BLaER1 (cell line): ENCODE measurements around the gene TRAF3.

Experiments
- H3K27ac ChIP-seq: shearing (Covaris generic); formaldehyde crosslinking; 2 replicates; pipeline ENCODE4 v1.8.1; 2022
- H3K27me3 ChIP-seq: shearing (Covaris generic); formaldehyde crosslinking; 2 replicates; pipeline ENCODE4 v1.8.1; 2022
- H3K36me3 ChIP-seq: shearing (Covaris generic); formaldehyde crosslinking; 2 replicates; pipeline ENCODE4 v1.8.1; 2022
- H3K4me1 ChIP-seq: shearing (Covaris generic); formaldehyde crosslinking; 2 replicates; pipeline ENCODE4 v1.8.1; 2022
- H3K4me2 ChIP-seq: shearing (Covaris generic); formaldehyde crosslinking; 2 replicates; pipeline ENCODE4 v1.8.1; 2022
- H3K4me3 ChIP-seq: shearing (Covaris generic); formaldehyde crosslinking; 2 replicates; pipeline ENCODE4 v1.8.1; 2022
- H3K9ac ChIP-seq: shearing (Covaris generic); formaldehyde crosslinking; 2 replicates; pipeline ENCODE4 v1.8.1; 2022
- H3K9me3 ChIP-seq: shearing (Covaris generic); formaldehyde crosslinking; 2 replicates; pipeline ENCODE4 v1.8.1; 2022
- H4K20me1 ChIP-seq: shearing (Covaris generic); formaldehyde crosslinking; 2 replicates; pipeline ENCODE4 v1.8.1; 2022
- Cebpa-rat ChIP-seq: shearing (Covaris generic); IDR thresholded peaks from 2 replicates; pipeline ENCODE4 v1.8.1; 2022

Gene TRAF3

DNA sequence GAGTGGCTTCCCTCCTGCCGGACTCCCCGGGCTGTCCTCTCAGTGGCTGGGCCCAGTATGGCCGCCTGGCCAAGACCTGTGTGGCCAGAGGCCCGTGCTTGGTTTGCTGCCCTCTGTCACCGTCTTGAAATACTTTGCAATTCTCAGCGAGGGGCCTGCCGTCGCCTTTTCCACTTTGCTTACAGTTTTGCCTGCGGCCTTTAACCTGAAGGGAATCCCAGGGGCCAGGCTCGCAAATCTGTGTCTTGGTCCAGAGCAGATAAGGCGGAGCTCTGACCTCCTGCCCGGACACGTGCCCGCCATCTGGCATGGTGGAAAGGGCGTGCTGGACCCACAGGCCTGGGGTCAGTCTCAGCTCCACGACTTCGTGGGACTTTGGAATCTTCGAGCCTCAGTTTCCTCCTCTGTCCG is 134.3 kb downstream of the TRAF3 start:
- Histone ChIP-seq H3K4me3 (no peak overlapping the region), H3K9me3 (no peaks in the 10 kb centered on the region), H3K36me3 (peaks cover 15% of the 10 kb centered on the region; the same call in 1 of the 2 replicates), H4K20me1 (peaks cover 35% of the 10 kb centered on the region), H3K9ac (no peak overlapping the region), H3K4me1 (peaks cover 57% of the 10 kb centered on the region), H3K27ac (0 out of 2 replicates have a peak overlapping the region, but pooled peaks have one; percentile 13), H3K4me2 (no peak overlapping the region), H3K27me3 (no peaks in the 10 kb centered on the region)
- TF ChIP-seq Cebpa-rat: no peak

DNA sequence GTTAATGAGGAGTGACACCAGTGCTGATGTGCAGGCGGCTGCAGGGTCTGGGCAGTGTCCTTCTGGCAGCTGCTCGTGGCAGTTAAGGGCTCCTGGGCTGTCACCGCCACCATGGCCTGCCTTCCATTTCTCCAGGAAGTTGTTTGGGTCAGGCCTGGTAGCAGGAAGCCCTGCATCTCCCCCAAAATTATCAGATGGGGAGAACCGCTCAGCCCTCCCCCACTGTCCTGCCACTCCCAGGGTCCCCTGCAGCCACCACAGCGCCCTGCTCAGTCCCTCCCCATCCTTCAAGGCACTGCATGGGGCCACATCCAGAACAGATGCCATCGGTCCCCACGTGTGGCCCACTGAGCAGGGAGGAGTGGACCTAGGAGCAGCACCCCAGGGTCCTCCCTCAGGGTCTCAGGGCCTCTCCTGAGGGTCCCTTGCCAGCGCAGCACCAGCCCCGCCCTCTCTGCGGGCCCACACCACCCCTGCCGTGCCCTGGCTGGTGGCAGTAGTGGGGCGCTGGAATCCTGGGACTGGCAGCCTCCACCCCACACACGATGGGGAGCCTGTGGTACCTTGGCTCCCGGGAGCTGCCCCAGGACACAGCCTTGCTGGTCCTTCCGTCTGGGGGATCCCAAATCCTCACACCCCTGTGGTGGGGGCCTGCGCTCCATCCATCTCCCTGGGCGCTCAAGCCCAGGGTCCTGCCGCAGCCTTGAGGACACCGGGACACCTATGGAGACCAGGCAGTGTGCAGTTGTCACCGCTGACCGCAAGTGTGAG is 134.9 kb downstream of the TRAF3 start:
- no peak for TF ChIP-seq Cebpa-rat
- no peaks in the 10 kb centered on the region for H3K27me3 ChIP-seq
- H3K9ac ChIP-seq: no peak overlapping the region
- peaks cover 57% of the 10 kb centered on the region for H3K4me1 ChIP-seq
- no peaks in the 10 kb centered on the region for H3K9me3 ChIP-seq
- H3K4me3 ChIP-seq: no peak overlapping the region
- H4K20me1 ChIP-seq: peaks cover 31% of the 10 kb centered on the region
- H3K4me2 ChIP-seq: no peak overlapping the region
- no peak overlapping the region for H3K27ac ChIP-seq
- H3K36me3 ChIP-seq: peaks cover 9% of the 10 kb centered on the region; the same call in 1 of the 2 replicates

DNA sequence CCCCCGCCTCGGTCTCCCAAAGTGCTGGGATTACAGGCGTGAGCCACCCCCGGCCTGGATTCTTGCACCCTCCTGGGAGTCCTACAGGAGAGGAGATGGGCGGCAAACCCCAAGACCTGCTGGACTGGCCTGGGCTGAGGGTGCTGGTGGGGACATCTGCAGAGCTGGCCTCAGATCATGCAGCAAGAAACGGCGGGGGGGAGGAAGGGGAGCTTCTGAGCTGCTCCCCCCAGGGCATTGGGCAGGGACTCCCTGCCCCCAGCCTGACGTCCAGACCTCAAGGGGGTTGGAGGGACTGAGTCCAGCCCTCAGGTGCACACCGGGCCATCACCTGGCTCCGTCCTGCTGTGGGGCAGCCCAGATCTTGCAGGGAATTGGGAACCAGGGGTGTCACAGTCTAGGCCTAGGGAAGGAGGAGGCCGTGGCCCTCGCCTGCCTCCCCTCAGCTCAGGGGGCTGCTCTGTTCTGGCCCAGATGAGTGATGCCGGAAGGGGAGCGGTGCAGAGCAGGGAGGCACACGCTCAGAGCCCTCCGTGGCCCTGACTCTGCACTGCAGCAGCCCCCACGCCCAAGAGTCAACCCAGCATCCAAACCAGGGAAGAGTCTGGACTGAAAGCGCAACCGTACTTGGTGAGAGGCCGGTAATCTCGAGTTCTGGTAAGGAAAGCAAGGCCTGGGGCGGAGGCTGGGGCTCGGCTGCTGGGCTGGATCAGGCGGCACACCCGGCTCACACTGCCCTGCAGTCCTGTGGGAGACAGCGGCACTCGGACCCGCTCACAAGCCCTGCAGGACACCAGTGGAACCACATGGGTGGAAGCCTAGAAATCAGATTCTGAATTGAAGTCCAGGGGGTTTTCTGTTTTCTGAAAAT is 136.3 kb downstream of the TRAF3 start:
- Histone ChIP-seq H3K27ac (peak overlapping the region; percentile 41; the same call in 1 of the 2 replicates), H3K9me3 (no peaks in the 10 kb centered on the region), H3K4me3 (no peak overlapping the region), H4K20me1 (peaks cover 17% of the 10 kb centered on the region), H3K4me1 (peaks cover 49% of the 10 kb centered on the region), H3K9ac (peak overlapping the region; percentile 29; the same call in 1 of the 2 replicates), H3K27me3 (no peaks in the 10 kb centered on the region), H3K4me2 (peak overlapping the region; percentile 85), H3K36me3 (peaks cover 9% of the 10 kb centered on the region; the same call in 1 of the 2 replicates)
- TF ChIP-seq Cebpa-rat: no peak

DNA sequence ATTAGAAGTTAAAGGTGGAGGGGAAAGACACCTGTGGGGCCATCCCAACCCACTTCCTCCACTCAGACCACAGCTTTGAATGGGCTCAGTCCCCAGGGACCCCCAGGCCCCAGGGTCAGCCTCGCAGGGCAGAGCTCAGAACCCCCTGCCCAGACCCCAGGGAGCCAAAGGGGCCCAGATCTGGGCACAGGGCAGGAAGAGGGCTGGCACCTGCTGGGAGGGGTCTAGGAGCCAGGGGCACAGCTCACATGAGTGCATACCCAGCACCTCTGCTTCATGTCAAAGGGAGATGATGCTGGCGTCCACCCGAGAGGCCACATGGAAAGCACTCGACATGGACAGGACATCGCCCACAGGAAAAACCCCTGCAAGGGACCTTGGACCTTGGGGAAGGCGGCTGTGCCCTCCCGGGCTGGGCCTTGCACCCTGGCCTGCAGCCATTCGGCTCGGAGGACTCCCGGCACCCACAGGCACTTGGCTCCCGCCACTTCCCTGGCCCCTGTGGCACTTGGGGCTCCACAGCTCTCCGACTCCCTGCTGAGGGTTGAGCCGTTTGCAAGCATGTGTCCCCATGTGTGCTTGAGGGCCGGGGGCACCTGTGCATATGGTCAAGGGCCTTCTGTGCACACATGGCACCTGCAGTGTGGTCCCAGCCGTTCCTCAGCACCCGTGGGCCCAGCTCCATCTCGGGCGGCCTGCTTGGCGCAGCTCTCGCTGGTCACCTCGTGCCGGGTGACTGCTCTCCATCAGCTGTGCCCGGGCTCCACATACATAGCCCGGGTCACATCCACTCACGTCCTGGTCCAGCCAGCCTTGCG is 137.4 kb downstream of the TRAF3 start:
- H4K20me1 ChIP-seq: 0 out of 2 replicates have a peak, but pooled peaks cover 7% of the 10 kb centered on the region
- H3K4me1 ChIP-seq: peaks cover 38% of the 10 kb centered on the region
- peaks cover 9% of the 10 kb centered on the region; the same call in 1 of the 2 replicates for H3K36me3 ChIP-seq
- H3K9ac ChIP-seq: peak overlapping the region; percentile 29; the same call in 1 of the 2 replicates
- TF ChIP-seq Cebpa-rat: no peak
- no peaks in the 10 kb centered on the region for H3K9me3 ChIP-seq
- H3K4me2 ChIP-seq: peak overlapping the region; percentile 85
- H3K27ac ChIP-seq: peak overlapping the region; percentile 34; the same call in 1 of the 2 replicates
- H3K27me3 ChIP-seq: no peaks in the 10 kb centered on the region
- no peak overlapping the region for H3K4me3 ChIP-seq

- Histone ChIP-seq H3K27me3 (no peaks in the 10 kb centered on the region), H3K27ac (no peak overlapping the region), H3K4me3 (no peak overlapping the region), H3K4me1 (peaks cover 36% of the 10 kb centered on the region), H3K36me3 (peaks cover 9% of the 10 kb centered on the region; the same call in 1 of the 2 replicates), H3K9me3 (no peaks in the 10 kb centered on the region; the same call in 1 of the 2 replicates), H4K20me1 (0 out of 2 replicates have a peak, but pooled peaks cover 7% of the 10 kb centered on the region), H3K9ac (no peak overlapping the region), H3K4me2 (peak overlapping the region; percentile 85; the same call in 1 of the 2 replicates)
- no peak for TF ChIP-seq Cebpa-rat
Observed at GRCh38 chr14:102915292-102916110, 138.3 kb downstream of the TRAF3 start.

DNA sequence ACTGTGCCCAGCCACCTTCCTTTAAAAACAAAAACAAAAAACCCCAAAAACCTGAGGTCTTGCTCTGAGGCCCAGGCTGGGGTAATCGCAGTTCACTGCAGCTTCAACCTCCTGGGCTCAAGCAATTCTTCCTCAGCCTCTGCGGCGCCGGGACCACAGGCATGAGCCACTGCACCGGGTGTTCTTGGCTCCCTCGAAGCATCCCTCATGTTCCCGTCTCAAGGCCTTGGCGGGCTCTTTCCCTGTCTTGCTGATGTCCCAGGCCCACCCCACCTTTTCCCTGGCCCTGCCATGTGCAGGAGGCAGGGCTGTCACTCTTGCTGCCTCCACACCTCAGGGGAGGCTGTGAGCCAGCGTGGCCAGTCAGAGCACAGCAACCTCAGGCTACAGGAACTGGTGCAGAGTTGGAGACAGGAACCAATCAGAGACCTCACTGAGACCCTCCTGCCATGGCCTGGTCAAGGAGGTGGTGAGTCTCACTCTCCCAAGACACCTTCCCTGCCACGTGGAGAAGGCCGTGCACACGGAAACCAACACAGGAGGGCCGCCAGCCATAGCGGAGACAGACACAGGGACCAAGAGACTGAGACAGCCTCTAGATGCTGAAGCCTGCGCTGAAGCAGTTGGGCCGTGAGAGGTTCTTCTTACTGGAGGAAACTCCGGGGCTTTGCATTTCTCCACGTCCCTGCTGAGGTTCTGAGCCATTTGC is 139.3 kb downstream of the TRAF3 start:
- Histone ChIP-seq H3K36me3 (peaks cover 9% of the 10 kb centered on the region; the same call in 1 of the 2 replicates), H3K4me3 (no peak overlapping the region), H3K27ac (no peak overlapping the region), H3K9ac (no peak overlapping the region), H3K27me3 (no peaks in the 10 kb centered on the region), H4K20me1 (0 out of 2 replicates have a peak, but pooled peaks cover 7% of the 10 kb centered on the region), H3K4me2 (no peak overlapping the region), H3K9me3 (peaks cover under 1% of the 10 kb centered on the region; the same call in 1 of the 2 replicates), H3K4me1 (peaks cover 36% of the 10 kb centered on the region)
- no peak for TF ChIP-seq Cebpa-rat

- H3K36me3 ChIP-seq: peaks cover 4% of the 10 kb centered on the region; the same call in 1 of the 2 replicates
- H3K4me2 ChIP-seq: no peak overlapping the region
- no peak overlapping the region for H3K27ac ChIP-seq
Observed at GRCh38 chr14:102917056-102917385, 139.8 kb downstream of the TRAF3 start.

More at GRCh38 chr14:102917056-102917385, 139.8 kb downstream of the TRAF3 start:
- peaks cover 5% of the 10 kb centered on the region; the same call in 1 of the 2 replicates for H3K9me3 ChIP-seq
- no peak overlapping the region for H3K4me3 ChIP-seq
- peaks cover 3% of the 10 kb centered on the region for H3K27me3 ChIP-seq
- TF ChIP-seq Cebpa-rat: no peak
- H3K9ac ChIP-seq: no peak overlapping the region
- 0 out of 2 replicates have a peak, but pooled peaks cover 7% of the 10 kb centered on the region for H4K20me1 ChIP-seq
- peaks cover 36% of the 10 kb centered on the region for H3K4me1 ChIP-seq
